HG02642 (cell line): ENCODE measurements around the gene PDZRN3.

Experiments used
- ATAC-seq: cut with Tn5 transposase; IDR thresholded peaks from one replicate; pipeline ENCODE4 v1.9.1; 2021; ENCODE audit warnings: mild to moderate bottlenecking; ENCODE audit not compliant: unreplicated experiment, poor library complexity

PDZRN3 gene

DNA sequence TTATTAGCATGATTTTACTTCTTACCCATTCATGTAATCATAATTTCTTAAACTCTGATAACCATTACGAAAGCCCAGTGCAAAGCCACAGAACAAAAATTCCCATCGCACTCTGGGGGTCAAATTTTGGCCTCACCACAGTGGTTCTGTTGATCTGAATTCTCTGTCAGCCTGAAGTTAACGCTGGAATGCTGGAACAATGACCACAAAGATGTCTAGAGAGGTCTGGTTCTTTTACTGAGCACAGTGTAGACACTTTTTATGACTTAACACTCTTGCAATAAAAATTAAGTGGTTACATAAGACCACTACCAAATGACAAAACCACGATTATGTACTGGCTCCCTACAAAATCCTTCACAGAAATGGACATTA is 94.7 kb downstream of the PDZRN3 start:
- no peak for ATAC-seq

DNA sequence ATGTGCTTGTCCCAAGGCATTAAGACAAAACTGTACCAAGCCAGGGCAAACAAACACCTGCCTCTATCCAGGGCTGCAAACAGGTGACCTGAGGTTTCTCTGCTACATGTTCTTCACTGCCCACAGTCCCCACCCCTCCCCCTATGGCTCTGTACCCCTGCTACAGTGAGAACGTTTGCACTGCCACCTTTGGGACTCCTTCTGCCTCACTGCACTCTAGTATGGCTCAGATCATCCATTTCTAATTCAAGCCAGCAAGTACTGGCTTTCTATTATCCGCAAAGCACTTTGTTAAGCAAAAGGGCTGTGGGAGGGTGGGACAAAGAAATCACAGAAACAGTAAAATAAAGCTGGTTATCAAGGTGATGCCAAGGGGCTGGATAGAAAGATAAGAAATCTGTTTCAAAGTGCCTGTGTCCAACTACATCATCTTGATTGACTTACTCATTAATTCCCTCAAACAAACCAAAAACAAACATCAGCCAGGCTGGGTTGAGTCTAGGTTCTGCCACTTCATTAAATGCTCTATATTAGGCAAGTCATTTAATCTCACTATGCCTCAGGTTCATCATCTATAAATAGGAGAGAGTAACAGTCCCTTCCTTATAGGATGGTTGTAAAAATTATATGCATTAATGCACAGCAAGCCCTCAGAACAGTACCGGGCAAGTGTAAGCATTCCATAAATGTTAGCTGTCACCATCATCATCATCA is 95.3 kb downstream of the PDZRN3 start:
- no peak for ATAC-seq

DNA sequence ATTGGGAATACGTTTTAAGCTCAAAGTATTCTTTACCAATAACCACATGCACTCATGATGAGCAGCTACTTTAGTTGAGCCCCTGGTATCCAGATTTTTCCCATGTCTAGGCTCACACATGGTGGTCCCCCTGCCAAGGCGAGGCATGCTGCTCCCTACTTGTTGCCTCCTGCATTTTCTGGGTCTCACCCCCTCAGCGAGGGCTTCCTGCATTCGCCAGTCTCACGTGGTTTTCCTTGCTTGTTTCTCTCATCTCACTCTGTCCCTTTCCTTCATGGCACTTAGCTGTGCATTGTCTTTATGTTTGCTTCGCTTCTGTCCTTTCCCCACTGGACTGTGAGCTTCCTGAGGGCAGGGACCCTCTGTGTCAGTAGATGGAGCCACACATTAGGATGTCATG is 99.2 kb downstream of the PDZRN3 start:
- no peak for ATAC-seq

DNA sequence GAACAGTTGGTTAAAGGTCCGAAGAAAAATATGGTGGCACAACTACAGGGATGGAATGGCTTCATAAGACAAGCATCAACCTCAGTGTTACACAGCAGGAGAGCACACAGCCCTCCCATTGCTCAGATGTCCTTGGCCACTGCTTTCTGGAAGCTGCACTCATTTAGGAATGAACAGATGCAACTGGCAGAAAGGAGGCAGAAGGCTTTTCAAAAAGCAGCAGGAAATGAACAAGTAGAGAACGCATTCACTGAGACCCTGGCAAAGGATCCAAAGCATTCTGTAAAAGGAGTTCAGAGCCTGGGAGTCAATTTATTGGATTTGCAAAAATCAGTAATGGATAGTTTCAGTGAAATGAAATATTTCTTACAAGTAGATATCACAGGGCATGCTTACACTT is 101.1 kb downstream of the PDZRN3 start:
- ATAC-seq: no peak

DNA sequence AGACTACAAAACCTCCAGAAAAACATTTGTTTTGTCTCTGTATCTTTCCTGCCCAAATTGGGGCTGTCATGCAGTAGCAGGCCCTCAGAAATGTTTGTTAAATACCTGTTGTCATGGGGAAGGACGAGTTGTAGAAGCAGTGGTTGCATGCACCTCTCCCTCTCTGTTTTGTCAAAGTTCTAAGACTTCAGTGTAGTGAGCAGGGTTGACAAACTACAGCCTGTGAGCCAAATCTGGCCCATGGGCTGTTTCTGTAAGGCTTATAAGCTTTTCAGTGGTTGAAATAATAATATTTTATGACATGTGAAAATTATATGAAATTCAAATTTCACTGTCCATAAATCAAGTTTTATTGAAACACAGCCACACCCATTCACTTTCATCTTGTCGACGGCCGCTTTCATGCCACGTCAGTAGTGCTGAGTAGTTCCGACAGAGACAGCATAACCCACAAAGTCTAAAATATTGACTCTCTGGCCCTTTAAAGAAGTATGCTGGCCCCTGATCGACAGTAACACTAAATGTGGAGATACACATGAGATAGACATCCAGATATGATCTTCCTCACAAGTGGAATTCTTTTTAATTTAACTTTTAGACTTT is 102.9 kb downstream of the PDZRN3 start:
- ATAC-seq: no peak

DNA sequence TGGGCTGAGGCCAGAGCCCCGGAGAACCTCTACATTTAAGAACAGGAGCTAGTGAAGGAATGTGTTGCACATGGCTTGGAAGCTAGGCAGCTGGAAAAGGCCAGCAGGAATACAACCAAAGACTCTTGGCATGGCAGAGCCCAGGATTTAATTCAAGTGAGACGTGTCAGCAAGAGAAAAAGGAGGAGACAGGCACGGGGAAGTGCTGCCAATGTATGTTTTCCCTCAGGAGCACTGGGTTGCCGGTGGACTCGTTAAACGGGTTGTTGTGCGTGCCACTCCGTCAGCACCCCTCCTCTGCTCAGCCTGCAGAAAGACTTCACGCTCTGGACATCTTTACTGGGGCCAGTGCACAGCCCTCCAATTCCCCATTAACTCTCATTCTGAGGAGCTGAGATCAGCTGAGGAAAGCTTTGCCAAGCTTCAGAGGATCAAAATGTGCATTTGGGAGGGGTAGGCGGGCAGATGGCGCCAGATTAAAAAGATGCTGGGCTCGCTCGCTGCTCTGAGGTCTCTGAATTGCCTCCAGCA is 103.7 kb downstream of the PDZRN3 start:
- ATAC-seq: no peak

DNA sequence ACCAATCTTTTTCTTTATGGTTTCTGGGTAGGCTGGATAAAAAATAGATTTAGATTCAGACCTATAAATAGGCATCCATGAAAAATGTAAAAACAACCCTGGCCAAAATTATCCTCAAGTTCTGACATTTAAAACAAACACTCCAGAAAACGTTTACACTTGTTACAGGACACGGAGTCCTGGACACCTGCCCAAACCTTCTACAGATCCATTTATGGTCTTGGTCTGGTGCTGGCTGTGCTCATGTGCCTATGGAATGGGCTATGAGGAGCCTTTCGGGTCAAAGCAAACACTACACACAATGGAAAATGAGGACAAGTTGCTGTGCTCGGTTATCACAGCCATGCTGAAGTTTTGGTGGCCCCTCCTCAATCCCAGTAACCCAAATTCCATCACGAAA is 108.1 kb downstream of the PDZRN3 start:
- ATAC-seq: no peak

DNA sequence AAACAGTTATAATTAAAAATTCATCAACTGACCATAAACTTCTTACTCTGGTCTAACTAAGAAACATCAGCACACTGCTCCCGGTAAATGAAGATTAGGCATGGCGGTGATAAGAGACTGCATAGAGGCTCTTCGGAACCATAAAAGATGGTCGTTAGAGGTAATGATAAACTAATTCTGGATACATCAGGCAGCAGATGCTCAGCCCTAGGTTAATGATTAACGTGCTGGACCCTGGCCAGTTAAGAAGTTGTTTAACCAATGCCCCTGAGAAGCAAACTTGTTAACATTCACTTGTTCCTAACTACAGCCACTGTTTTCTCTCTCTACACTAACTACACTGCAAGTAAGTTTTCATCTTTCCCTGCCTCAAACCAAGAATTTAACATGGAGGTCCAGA is 111.5 kb downstream of the PDZRN3 start:
- ATAC-seq: no peak

DNA sequence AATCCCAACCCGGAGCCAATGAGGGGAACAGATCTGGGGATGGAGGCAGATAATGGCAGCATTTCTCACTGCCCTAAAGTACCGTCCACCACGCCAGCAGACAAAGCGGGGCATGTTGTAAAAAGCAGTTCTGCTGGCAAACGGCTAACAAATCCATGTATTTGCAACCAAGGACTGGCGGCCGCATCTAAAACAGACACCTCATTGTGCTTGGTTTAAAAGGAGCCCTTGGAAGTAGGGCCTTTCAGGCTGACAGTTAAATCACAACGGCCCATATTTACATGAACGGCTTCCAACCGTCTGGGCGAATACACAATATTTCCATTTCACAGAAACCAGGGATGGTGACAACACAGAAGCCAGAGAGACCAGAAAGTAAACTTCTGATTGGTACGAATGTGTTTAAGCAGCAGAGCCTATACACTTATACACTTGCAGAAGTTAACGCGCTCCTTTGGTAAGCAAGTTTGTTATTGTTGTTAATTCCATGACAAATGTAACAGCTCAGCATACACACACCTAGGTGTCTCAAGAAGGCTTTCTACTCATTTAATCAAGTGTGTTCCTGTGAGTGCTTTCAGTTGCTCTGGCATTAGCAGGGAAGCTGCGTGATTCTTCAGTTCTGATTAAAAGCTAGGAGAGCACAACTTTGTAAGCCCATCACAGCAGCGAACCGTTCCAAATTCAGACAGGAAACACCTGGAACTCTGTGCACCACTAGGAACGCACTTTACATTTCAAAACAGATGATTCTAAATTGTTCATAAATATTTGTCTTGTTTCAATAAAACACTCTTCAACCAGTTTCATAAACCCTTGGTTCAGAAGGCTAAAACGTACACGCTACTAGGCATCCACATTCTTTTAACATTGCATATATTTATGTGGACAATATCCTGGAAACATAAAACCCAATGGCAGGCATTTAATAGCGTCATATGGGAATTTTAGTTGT is 112.9 kb downstream of the PDZRN3 start:
- ATAC-seq: no peak

DNA sequence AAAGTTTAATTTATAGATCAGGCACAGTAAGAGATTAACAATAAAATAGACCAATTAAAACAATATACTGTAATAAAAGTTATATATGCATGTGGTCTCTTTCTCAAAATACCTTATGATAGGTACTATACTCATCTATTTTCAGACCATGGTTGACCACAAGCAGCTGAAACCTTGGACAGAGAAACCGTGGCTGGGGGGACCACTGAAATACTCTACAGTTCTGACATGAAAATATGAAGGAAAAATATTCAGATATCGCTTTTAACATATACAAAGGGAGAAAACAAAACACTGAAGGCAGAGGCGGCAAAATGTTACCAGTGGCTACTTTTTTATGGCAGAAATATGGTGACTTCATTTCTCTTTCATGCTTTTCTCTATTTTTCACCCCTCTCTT is 114.0 kb downstream of the PDZRN3 start:
- ATAC-seq: no peak

DNA sequence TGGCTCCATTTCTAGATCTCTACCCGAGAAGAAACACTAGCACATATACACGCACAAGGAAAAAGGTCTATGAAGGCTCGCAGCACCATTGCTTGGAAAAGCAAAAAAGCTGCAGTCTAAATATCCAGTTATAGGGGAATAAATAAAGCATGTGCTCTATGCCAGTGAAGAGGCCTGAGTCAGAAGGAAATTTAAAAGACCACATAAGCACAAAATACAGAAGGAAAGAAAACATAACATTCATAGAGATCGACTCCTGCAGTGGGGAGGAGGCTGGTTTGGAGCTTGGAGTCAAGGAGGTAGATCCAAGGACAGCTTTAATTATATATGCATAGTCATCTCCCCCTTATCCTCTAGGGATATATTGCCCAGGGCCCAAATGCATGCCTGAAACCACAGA is 114.4 kb downstream of the PDZRN3 start:
- no peak for ATAC-seq

DNA sequence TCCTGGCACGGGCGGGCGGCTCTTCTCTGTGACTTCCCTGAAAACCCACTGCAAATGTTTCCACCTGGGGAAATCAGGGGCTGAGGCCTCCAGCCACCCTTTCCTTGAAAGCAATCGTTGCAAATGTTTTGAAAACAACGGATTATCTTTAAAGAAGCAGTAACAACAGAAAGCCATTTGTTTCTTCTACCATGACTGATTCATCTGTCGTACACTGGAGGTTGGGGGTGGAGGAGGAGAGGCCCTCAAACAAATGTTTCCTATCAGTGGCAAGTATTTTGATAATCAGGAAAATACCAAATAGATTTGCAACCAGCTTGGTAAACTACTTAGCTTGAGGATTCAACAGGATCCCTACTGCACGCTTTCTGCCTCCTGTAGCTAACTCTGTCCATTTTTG is 114.9 kb downstream of the PDZRN3 start:
- ATAC-seq: no peak

DNA sequence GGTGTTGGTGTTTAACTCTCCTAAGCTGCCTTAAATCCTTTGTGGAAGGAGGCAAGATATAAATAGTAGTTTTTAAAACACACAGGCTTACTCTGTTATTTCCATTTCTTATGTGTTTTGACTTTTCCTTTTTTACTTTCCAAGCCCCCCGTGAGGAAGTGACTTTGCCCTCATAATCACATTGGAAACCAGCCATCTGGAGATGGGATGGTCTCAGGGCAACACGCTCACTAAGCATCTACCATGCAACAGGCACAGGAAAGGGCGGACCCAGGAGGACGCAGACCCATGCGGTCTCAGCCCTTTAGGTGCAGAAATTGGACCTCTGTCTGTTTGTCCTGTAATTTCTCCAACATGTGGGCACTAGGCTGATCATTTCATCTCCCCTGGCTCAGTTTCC is 115.7 kb downstream of the PDZRN3 start:
- ATAC-seq: no peak

DNA sequence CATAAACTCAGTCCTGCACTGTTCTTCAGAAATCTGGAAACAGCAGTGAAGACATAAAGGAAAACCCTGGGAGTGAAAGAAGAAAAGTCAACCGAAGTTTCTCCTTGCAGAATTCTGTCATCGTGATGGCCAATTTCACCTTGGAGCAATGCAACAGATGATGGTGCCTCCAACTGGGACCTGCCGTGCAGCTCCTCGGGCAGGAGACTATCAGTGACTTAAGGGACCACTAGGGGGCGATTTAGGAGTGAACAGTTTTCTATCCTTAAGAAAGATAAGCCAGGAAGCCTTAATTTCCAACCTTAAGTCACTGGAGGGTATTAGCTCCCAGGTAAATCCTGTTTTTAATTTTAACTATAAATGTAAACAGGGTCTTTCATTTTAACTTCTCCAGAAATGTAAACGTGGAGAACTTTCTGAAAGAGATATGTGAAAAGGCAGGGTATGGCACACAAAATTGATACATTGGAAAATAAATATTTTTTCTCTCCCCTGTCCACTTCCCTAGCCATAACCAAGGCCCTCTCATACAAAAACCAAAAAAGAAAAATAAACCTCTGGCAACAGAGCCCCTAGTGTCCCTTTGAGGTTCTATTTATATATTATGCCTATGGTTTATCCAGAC is 116.3 kb downstream of the PDZRN3 start:
- peak; percentile 79 for ATAC-seq

DNA sequence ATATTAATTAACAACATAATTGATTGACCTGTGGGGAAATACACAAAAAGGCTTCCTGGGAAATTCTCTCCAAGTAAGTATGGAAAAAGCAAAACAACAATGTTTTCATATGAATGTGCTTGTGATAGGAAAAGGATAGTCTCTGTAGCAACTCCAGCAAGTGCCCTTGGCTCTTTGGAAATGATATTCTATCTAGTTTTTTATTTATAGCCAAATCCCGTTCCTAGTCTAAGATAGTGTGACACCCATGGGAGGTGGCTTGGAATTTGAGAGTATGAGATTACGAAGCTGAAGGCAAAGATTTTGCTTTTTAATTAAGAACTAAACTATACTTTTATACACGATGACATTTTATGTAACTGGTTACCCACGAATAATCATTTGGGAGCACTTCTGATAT is 119.9 kb downstream of the PDZRN3 start:
- ATAC-seq: no peak

DNA sequence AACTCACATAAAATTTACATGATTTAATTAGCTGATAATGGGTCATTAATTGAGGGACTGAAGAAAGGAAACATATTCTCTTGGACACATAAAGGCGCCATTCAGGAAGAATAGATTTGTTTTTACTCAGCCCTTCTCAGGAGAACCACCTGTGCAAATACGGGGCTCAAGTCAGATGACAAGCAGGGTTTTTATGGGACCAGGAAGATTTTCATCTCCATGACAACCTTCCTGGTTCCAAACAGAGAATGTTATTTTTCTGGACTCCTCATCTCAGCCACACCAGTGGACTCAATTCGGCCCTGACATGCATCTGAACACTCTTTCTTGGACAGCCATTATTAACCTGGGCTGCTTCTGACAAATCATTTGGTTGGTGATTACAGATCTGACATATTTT is 120.5 kb downstream of the PDZRN3 start:
- ATAC-seq: no peak

DNA sequence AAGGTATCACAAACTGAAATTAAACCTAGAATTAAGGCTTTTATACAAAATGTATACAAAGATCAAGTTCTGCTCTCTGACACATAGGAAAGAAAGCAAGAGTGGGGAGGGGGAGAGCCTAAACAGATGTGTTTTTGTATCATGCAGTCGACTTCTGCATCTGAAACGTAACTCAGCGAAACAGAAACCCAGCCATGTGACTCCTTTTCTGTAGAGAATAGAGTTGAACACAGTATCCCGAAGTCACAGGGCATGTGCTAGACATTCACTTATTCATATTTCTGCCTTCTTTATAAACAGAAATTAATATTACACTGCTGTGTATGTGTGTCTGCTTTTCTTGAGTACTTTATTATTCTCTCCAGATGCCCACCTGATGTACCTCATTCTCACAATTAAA is 121.0 kb downstream of the PDZRN3 start:
- peak; percentile 44 for ATAC-seq

DNA sequence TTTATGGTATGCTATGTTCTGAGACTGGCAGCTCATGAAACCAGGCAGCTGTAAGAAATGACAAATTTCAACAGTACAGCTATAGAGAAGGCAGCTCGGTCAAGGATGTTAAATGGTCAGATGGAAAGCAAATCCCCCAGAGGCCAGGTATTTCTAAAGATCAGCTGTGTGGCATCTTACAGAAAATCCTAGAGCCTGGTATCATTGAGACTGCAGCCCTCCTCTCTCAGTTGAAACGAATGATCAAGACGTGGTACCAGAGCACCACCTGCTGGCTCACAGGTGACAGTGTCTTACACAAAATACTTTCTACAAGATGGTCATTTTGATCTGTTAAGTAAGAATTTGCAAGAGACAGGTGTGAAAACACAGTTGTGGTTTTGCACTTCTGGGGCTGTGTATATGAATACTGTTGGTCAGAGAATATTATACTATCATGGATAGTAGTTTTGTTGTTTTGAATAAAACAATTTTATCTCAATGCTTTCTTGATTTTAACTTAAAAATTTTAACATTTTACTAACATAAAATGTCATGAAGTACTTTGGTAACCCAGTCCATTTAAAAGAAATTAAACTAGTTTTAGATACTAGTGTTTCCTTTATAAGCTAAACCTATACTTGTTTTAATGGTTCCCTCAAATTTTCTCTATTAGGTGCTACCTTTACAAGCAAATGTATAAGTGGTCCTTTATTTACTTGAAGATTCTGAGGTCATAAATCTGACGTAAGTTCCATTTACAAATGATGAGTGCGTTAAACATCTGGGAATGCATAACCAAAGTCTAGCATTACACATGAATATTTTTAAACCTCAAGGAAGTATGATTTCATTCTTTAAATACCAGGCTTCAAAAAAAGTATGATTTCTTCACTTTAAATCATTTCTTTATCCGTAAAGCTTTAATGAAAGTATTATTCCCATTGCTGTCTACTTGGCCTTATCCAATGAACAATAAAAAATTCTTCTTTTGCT is 121.8 kb downstream of the PDZRN3 start:
- ATAC-seq: peak; percentile 76

DNA sequence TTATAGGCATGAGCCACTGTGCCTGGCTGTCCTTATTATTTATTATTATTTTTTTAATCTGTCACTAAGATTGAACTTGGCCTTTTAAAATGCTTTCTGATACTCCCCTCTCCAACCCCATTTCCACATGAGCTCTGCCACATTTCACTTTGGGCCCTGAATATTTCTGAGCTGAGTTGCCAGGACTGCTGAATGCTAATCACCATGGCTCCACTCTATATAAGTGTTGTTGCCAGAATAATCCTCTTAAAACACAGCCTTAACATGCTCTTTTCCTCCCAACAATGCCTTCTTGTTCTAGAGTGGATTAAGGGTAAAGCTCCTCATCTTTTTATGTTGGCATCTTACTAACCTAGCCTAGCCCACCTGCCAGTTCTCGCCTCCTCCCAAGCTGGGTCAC is 124.4 kb downstream of the PDZRN3 start:
- no peak for ATAC-seq
